Measurements from ENCODE around the gene EIF4H.

Gene EIF4H

GRCh38 chr7:74228951-74229900, 55.1 kb downstream of the EIF4H start:
- no peak for DNase-seq

GRCh38 chr7:74230446-74231231, 56.5 kb downstream of the EIF4H start:
- DNase-seq = no peak

- no peak for DNase-seq
These were observed 57.1 kb downstream of the EIF4H start for GRCh38 chr7:74231232-74231590.

GRCh38 chr7:74233655-74234285, 59.6 kb downstream of the EIF4H start:
- no peak for DNase-seq

- DNase-seq = no peak
These were observed 61.5 kb downstream of the EIF4H start for GRCh38 chr7:74235518-74236268.

GRCh38 chr7:74236284-74236683, 62.1 kb downstream of the EIF4H start:
- no peak for DNase-seq

GRCh38 chr7:74240482-74240881, 66.3 kb downstream of the EIF4H start:
- no peak for DNase-seq

- no peak for DNase-seq
These were observed 67.9 kb downstream of the EIF4H start for GRCh38 chr7:74242122-74242443.

GRCh38 chr7:74246497-74246896, 72.3 kb downstream of the EIF4H start:
- DNase-seq = no peak

All from CD4-positive, alpha-beta T cell treated with Interleukin-17A for 4 hours (primary cell).